Stimulated activated CD4-positive, alpha-beta T cell treated with anti-CD3 and anti-CD28 coated beads, TNF-alpha, amount 100 ng/mL, for 4 hours (primary cell): ENCODE data around the gene IL17C.
"Not testable (repeated sequence)": the region's sequence is repeated elsewhere in the genome, so short reads cannot be mapped to it uniquely, and the experiment has no call there.

Experiments used
- DNase-seq, 3 experiments: peaks; one replicate each; pipeline ENCODE4 v3.0.0-alpha.2; 2020; ENCODE audit warnings: low read depth in 3 of 3

IL17C gene, protein sequence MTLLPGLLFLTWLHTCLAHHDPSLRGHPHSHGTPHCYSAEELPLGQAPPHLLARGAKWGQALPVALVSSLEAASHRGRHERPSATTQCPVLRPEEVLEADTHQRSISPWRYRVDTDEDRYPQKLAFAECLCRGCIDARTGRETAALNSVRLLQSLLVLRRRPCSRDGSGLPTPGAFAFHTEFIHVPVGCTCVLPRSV

DNA sequence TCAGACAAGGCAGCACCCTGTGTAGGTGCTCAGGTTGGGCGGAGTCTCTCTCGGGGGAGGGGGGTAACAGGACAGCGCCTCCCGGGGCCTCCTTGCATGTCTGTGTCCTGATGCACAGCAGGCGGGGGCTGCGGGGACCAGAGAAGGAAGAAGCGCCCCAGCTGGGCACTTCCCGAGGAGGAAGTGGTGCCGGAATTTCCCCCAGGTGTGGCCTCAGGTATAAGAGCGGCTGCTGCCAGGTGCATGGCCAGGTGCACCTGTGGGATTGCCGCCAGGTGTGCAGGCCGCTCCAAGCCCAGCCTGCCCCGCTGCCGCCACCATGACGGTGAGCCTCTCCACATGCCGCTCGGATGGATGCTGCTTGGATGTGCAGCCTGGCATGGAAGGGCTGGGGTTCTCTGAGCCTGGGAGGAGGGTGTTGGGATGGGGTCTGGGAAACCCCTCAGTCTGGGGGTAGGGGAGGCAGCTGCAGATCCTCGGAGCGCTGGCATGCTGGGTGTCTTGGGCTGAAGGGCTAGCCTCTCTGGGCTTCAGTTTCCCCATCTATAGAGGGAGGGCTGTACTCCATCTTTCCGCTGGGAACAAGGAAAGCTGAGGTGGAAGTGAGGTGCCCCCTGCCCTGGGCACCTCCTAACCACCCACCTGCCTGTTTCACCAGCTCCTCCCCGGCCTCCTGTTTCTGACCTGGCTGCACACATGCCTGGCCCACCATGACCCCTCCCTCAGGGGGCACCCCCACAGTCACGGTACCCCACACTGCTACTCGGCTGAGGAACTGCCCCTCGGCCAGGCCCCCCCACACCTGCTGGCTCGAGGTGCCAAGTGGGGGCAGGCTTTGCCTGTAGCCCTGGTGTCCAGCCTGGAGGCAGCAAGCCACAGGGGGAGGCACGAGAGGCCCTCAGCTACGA lies at the start of gene IL17C:
Gene IL17C, plus strand, starts transcription at position 250 of the 908 bp plus-strand sequence. Its CDS starts 70 bp downstream, at position 320.
- DNase-seq = no peak

DNA sequence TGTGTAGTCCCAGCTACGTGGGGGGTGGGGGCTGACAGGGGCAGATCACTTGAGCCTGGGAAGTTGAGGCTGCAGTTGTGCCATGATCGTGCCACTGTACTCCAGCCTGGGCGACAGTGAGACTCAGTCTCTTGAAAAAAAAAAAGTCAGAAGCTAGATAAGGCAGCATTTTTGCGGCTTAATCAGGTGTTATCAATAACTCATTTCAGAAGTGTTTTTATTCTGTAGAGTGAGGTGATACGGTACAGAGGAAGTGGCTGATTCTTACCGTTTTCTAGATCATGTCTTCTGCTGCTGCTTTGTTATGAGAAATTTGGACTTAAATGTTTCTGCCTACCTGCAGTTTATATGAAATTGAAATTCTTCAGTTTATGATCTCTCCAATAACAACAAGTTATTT lies 49.6 kb upstream of the IL17C start:
- no peak for DNase-seq

DNA sequence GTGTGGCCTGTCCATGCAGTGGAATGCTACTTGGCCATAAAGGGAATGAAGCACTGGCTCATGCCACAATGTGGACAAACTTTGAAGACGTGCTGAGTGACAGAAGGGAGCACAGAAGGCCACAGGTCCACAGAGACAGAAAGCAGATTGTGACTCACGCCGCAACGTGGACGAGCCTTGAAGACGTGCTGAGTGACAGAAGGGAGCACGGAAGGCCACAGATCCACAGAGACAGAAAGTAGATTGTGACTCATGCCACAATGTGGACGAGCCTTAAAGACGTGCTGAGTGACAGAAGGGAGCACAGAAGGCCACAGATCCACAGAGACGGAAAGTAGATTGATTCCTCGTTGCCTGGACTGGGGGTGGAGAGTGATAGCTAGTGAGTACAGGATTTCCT lies 48.9 kb upstream of the IL17C start:
- DNase-seq = no peak

DNA sequence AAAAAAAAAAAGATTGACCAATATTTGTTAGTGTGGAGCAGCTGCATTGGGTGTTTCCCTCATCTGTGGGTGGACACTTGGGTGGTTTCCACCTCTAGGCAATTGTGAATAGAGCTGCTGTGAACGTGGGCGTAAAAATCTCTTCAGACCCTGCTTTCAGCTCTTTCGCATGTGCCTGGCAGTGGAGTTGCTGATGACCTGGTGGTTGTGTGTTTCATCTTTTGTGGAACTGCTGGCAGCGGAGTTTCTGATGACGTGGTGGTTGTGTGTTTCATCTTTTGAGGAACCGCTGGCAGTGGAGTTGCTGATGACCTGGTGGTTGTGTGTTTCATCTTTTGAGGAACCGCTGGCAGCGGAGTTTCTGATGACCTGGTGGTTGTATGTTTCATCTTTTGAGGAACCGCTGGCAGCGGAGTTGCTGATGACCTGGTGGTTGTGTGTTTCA lies 46.8 kb upstream of the IL17C start:
- no peak for DNase-seq

DNA sequence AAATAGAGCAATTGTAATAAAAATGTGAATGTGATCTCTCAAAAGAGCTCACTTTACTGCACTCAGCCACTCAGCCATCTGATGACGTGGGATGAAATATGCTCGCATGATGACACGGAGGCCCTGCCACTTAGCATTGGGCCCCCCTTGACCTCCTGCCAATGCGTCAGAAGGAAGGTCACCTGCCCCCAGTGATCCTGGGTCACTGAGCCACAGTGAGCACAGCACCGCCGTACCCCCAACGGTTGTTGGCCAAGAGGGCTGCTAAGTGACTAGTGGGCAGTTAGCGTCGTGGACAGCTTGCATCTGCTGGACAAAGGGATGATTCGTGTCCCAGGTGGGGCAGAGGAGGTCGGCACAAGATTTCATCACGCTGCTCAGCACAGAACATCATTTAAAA lies 45.3 kb upstream of the IL17C start:
- DNase-seq = no peak

DNA sequence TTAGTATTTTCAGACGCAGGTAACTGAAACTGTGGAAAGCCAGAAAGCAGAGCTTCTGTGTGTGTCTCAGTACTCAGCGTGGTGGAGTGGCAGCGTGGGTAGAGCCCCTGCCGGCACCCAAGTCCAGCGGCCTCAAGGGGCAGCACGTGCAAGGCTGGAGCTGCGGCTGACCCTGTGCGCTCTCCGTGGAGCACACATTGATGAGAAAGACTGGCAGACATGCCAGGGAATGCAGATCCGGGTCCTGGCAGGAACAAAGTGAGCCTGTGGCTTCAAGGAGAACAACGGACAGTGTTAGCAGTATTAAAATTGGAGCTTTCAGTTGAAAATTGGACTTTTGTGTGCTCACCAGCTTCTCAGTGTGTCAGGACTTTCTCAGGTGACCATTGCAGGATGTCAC lies 44.9 kb upstream of the IL17C start:
- no peak for DNase-seq

DNA sequence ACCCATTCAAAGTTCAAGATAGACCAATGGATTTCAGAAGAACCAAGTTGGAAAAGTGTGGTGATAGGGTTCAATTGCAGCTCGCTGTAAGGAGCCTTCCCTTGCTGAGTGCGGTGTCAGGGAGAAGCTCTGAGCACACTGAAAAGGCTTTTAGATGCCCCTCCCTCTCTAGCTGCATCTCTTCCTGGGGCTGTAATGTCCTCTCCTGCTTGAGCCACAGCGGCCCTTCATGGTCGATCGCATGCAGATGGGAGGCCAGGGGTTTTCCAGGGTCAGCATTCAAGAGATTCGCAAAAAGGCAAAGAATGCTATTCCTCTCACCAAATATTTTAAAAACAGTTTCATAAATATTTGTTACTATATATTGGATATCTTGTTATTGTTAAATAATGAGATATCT lies 44.5 kb upstream of the IL17C start:
- no peak for DNase-seq

DNA sequence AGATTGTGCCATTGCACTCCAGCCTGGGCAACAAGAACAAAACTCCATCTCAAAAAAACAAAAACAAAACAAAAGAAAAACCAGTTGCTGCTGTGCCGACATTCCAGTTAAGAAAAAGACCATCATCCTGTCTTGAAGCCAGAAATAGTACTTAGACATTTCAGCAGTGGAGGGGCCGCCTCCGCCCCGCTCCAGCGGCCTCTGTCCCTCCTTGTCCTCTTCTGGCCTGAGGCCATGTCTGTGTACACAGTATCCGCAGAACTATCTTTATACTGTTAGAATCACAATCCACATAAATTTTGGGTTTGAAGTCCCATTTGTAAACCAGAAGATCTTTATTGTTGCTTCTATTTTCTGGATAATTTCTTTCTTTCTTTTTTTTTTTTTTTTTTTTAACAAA lies 43.3 kb upstream of the IL17C start:
- no peak for DNase-seq

DNA sequence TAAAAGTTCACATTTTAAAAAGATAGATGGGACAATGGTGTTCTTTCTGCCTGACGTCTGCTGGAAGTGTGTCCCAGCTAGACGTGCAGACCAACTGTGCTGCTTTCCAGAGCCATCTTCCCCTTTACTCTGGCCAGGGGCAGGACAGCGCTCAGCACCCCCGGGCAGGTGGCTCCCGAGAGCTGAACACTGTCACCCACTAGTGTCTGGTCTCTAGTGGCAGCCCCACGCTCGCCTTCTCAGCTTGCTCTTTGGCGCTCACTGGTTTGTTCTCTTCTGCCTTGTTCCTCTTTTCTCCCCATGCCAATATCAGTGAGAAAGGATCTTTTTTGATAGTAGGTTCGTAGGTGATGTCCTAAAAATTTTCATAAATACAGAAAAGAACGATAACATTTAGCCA lies 42.5 kb upstream of the IL17C start:
- no peak for DNase-seq

DNA sequence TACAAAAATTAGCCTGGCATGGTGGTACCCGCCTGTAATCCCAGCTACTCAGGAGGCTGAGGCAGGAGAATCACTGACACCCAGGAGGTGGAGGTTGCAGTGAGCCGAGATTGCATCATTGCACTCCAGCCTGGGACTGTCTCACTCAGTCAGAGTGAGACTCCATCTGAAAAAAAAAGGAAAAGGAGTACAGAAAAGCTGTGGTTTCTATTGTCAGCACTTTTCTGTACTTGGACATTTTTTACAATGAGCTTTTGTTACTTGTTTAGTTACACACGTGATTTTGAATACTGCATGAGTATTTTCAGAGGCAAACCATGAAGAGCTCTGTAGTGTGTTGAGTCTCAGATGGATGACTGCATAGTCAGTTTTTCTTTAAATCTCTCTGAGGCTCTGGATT lies 41.9 kb upstream of the IL17C start:
- no peak for DNase-seq

DNA sequence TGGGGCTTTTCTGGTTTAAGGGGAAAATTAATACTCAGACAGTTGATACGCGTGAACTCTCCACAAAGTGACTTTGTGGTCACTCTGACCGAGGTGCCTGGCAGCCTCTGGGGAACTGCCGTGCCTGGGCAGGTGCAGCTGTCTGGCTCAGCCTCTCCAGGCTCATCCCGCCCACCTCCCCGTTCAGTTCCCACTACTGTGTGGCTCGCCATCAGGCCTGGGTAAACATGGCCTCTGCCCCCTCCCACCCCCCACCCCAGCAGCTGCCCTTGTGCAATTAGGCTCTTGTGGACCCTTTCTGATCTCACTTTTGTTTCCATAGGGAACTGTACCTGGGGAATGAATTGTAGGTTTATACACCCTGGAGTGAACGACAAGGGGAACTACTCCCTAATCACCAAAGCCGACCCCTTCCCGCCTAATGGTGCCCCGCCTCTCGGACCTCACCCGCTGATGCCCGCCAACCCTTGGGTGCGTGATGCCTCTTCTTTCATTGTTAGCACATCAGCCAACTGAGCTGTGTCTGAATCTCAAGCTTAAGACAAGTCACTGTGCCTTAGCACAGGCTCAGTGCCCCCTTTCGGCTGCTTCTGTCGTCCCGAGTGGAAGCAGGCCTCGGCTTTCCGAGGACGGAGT lies 40.4 kb upstream of the IL17C start:
- no peak for DNase-seq

DNA sequence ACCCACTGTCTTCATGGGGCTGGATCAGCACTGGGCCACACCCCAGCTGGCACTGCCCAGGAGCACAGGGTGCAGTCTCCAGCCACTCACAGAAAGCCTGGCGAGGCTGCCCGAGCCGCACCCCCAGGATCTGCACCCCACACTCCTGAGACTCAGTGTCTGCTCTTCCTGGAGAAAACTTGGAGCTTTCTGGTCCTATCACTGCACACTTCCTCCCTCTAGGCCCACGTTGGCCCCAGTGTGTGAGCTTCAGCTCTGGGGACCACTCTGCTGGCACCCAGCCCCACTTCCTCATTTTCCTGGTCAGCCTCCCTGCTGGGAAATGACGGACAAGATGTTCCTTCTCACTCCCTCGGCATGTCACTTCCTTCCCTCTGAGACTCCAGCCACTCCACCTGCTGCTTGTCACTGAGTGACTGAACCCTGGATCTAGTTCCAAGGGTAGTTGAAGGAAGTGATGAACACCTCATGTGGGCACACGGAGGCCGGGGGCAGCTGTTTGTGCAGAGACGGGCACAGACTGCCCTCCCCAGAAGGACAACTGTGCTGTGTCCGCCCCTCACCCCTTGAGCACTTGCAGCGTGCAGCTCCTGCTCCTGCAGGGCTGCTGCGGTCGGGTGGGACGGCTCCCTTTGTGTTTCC lies 39.2 kb upstream of the IL17C start:
- DNase-seq = no peak

DNA sequence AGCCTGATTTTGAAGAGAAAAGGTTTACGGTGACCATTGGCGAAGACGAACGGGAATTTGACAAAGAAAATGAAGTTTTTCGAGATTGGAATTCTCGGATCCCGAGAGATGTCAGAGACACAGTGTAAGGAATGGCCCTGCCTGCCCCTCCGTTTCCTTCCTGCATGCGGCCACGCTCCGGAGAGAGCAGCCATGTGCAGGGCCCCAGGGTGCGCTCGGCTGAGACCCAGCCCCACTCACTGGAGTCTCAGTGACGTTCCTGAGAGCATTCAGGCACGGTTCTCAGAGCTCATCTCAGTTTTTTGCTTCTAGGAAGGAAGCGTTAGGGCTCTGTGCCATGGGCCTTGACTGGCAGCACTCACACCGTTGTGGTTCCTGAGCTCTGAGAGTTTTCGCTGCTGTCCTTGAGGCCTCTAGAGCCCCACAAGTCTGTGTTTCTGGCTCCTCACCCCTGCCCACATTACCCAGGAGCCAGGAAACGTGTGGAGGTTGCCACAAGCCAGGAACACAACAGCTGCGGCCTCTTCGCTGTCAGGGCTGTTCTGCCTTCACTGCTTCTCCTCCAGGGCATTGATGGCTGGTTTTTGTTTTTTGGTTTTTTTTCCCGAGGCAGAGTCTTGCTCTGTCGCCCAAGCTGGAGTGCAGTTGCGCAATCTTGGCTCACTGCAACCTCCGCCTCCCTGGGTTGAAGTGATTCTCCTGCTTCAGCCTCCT lies 38.4 kb upstream of the IL17C start:
- DNase-seq = no peak

DNA sequence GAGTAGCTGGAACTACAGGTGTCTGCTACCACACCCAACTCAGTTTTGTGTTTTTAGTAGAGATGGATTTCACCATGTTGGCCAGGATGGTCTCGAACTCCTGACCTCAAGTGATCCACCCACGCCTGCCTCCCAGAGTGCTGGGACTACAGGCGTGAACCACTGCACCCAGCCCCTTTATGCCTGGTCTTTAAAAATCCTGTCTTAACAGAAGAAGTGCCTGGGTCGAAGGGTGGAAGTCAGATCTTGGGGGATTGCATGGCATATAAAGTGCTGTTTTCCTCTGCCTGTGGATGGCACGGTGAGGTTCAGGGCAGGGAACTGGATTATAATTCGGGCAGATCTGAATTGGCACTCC lies 37.9 kb upstream of the IL17C start:
- DNase-seq = no peak

DNA sequence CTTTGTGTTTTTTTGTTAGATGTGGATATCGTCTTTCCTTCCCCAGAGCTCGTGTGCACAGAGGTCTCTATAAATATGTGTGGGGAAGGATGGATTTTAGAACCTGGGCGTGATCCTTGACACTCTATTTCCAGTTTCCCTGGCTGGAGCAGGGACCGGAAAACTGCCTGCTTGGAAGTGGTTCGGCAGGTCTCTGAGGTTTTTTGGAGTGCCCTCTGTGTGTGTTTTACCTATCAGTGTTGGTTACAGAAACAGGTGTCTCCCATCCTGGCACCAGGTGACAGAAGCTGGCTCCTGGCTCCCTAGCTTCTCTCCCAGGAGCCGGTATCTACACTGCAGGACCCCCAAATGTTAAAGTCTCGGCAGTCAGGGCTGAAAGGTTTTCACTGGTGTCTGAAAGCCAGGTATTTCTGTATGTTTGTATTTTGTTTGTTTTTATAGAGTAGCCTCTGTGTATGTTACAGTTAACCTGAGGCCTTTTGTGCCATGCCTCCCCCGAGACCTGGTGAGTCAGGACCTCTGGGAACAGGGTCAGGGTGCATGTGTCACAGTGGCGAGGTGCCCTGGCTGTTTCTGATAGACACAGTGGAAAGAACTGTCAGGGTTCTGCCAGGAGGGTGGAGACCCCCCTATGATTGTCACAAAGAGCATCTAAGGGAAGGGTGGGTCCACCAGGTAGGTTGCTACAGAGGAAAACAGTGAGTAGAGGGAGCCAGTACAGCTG lies 36.9 kb upstream of the IL17C start:
- DNase-seq = no peak

DNA sequence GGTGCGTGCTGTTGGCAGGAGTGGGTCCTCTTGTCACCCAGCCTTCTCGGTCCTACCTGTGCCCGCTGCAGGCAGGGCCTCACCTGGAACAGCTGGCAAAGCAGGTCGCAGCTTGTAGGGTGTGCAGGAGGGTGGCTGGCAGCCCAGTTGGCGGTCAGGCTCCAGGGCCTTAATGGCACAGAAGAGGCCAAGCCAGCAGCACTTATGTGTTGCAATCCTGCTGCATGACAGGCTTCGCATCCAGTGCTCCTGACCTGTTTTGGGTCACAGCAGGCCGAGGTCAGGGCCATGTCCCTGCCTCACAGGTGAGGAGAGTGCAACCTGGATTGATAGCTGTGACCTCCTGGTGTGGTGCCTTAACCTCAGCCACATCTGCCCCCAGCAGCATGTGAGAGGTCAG lies 36.3 kb upstream of the IL17C start:
- DNase-seq = no peak

DNA sequence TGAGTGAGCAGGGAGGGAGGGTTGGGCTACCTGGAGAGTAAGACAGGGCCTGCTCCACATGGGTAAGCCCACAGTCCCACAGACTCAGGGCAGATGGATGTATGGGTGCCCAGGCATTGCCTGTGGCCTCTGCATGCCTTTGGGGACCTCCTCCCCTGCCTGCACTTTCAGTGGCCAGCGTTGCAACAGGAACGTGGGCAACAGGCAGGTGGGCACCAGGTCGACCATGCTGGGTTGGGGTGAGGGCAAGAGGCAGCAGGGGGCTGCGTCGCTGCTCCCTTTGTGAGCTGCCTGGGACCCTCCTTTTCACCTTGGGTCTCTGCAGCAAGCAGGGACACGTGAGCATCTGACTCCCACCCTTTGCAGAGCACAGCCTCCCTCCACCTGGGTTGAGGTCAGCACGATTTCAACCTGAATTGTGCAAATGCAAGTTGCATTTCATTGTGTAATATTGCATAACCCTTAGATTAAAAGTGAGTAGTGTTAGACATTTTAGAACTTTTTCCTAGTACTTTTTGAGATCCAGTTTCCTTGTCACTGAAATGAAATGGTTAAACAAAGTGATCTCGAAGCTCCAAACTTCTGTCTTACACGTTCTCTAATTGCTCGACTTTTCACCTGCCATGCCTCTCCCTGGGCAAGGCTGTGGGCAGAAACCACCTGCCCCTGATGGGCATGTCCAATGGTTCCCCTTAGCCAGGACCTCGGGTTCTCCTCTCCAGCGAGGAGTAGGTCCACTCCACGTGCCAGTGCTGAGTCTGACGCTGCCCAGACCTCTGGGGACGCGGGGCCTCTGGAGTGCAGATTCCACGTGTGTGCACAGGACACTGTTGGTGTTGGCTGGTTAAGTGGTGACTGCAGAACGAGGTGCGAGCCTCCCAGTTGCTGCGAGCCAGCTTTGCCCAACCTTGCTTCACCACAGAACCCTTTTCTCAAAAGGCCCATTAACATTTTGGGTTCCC lies 32.9 kb upstream of the IL17C start:
- no peak for DNase-seq

DNA sequence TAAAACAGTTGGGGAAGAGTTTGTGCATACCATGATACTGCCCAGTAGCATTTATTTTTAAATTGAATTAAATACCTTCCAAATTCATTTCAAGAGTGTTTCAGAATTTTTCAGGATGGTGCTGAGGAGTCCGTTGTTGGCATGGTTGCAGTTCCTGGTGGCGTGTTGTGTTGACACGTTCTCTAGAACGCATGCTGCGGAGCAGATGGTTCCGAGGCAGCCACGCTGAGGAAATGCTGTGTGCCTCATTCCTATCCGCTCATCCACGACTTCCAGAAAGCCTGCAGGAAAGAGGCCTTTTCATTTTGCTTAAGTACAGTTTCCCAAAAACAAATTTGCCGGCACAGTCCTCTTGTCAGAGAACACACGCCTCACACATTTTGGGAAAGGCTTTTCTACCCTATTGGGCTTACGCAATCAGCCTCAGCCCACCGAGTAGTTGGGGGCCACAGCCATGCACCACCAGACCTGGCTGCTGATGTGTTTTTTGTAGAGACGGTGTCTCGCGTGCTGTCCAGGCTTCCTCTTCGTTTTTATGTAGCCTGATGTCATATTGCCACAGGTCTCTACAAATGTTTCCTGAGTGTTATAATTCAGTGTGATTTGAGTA lies 32.1 kb upstream of the IL17C start:
- no peak for DNase-seq

DNA sequence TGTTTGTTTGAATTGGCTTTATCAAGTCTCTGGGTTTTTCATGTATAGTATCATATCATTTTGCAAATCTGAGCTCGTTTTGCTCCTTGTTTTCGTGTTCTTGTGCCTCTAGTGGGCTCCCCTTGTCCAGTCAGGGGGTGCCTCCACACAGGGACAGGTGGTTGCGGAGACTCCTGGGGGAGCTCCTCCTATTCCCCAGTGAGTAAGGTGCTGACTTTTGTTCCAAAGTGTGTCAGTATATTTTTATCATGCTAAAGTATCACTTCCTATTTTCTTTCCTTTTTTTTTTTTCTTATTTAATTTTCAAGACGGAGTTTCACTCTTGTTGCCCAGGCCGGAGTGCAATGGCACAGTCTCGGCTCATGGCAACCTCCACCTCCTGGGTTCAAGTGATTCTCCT lies 30.3 kb upstream of the IL17C start:
- no peak for DNase-seq

DNA sequence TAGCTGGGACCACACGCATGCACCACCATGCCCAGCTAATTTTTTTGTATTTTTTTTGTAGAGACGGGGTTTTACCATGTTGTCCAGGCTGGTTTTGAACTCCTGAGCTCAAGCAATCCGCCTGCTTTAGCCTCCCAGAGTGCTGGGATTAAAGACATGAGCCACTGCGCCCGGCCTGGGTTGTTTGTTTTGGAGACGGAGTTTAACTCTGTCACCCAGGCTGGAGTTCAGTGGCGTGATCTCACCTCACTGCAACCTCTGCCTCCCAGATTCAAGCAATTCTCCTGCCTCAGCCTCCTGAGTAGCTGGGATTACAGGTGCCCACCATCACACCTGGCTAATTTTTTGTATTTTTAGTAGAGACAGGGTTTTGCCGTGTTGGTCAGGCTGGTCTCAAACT lies 28.9 kb upstream of the IL17C start:
- DNase-seq = not testable (repeated sequence)
